HG02759 (cell line): ENCODE data around the gene CHD2.

Experiments used
- ATAC-seq: cut with Tn5 transposase; IDR thresholded peaks from one replicate; pipeline ENCODE4 v1.9.1; 2021; ENCODE audit warnings: mild to moderate bottlenecking, moderate library complexity; ENCODE audit not compliant: unreplicated experiment

The CHD2 gene

DNA sequence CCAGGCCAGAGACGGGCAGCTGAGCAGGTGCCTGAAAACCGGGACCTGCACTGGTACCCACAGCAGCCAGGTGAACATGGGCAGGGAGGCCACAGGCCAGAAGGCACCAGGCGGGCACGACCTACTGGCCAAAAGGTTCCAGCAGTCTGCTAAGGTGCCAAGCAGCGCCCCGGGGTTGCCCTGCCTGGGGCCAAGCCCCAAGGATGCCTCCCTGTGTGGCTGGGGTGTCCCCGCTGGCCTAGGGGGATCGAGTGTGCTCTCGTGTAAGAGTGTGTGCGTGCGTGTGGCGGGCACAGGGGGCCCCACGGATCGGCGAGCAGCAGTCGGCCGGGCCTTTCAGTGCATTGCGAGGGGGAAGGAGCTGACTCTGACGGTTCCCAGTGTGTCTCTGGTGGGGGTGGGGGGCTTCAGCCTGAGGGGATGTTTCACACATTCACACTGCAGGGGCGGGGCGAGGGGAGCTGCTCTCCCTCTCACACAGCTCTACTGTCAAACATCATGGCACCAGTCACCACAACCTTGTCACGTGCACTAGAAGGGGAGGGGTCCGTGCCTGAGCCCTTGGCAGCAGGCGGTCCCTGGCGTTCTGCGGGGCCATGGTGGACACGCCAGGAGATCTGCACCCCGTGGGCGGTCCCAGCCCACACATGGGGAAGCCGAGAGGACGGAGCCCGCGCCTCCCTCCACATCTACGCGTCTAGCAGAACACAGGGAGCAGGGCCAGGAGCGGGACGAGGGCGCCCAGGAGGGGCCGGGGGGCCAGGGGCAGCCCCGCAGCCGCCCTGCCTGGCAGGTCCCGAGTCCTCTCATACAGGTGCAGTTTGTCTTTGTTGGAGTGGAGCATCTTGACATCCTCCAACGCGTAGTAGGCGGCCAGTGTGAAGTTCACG is 144.4 kb downstream of the CHD2 start:
- ATAC-seq = no peak

DNA sequence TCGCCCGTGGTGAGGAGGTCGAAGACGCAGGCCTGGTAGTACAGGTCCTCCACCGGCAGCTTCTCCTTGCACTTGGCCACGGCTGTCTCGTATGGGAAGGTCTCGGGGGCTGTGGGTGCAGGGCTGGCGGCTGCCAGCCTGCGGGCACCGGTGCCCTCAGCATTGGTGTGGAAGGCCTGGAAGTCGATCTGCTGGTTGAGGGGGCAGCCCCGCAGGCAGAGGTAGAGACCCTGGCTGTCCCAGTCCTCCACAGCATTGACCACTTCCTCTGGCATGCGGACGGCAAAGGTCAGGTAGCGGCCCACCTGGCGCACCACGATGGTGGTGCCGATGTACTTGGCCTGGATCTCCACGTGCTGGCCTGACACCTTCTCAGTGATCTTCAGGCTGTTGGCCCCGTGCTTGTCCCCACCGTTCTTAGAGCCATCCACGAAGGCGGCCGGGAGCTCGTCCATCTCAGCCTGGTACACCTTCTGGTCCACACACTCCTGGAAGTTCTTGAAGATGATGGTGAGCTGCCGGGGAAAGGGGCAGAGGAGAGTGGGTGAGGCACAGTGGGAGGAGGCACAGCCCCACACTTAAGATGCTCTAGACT is 145.2 kb downstream of the CHD2 start:
- ATAC-seq = no peak

DNA sequence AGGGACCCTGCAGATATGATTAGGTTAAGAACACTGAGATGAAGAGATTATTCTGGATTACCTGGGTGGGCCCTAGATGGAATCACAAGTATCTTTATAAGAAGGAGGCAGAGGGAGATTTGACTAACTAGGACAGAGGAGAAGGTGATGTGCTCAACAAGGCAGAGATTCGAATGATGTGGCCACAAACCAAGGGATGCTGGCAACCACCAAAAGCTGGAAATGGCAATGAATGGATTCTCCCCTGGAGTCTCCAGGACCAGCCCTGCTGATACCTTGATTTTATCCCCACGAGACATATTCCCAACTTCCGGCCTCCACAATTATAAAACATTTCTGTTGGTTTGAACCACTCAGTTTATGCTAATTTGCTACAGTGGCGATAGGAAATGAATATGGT is 146.0 kb downstream of the CHD2 start:
- ATAC-seq = no peak

GRCh38 chr15:93046721-93047120 is 146.6 kb downstream of the CHD2 start:
- no peak for ATAC-seq

DNA sequence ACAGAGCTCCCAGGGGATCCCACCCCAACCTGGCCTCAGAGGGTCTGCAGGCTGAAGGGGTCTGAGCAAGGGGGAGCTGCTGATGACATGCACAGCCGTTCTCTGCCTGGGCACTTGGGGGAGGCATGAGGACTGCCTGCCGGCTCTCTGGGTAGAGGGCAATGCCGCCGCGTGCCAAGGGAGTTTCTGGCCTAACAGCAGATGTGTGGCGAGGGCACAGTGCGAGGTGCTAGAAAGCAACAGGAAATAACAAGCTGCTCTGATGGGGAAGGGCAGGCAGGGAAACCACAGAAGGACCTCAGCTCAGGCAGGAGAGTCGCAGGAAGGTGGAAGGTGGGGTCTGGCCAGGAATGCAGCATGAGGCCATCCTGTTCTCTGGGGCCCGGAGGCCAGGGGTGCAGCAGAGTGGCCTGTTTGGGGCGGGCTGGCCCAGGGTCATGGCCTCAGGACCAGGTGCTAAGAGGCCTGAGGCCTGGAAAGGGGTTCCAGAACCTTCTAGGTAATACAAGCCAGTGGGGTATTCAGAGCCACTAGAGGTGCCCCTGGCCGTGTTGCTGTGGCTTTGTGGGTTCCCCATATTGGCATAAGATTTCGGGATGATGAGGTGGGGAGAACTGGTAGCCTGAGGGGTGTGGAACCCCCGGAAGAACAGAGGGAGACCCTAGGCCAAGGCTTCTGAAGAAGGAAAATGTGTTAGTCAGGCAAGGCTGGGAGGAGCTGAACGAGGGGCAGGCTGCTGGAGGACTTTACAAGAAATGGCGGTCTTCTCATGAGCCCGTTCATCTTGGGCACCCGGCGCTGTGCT is 147.7 kb downstream of the CHD2 start:
- no peak for ATAC-seq

DNA sequence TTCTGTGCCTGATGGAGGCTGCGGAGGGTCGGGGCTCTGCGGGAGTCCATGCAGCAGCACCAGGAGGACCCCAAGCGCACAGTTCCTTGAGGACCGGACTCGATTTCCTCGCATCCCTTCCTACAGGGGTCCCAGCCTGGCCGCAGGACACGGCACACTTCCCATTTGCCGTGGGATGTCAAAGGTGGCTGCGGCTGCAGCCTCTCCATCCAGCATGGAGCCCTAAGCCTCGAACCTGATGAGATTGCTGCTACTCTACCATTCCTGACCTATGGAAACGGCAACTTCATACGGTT is 148.2 kb downstream of the CHD2 start:
- no peak for ATAC-seq

- no peak for ATAC-seq
Measured at GRCh38 chr15:93048759-93049161, 148.6 kb downstream of the CHD2 start.

DNA sequence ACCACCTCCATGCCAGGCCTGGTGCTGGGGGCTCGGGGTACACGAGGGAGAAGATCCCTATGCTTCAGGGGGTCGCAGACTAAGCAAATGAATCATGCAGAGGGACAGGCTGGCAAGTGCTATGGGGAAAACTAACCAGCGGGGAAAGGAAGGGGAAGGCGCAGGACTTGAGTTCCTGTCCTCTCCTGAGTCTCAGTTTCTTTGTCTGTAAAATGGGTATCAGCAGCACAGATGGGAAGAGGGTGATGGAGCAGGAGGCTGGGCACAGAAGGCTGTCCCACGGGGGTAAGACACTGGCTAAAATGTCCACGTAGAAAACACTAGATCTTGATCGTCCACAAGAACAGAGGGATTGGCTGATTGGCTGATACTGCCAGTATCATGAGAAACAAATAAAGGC is 149.1 kb downstream of the CHD2 start:
- no peak for ATAC-seq

DNA sequence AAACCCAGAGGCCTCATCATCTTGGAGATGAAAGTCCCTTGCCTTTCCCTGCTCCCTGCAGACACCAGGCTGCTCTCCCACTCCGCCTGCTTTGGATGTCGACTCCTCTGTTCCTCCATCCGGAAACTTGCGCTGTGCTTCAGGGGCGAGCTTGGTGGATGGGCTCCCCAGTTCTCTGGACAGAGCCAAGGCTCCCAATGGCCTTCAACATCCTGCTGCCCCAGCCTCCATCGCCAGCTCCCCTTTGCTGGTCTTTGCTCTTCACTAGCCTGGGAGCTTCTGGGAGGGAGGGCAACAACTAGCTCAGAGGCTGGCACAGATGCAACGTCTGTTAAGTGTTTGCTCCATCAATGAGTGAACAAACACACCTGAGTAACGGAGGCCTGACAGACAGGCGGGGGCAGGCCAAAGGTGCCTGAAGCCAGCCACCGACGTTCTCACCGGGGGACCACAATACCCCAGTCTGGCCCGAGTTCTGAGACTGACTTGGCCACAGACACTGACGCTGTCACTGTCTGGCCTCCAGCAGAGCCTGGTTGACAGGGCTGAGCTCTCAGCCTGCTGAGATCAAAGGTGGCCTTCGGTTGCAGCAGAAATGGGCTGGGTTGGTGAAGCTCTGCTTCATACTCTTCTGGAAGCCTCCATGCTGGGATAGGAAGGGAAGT is 149.9 kb downstream of the CHD2 start:
- ATAC-seq = no peak

DNA sequence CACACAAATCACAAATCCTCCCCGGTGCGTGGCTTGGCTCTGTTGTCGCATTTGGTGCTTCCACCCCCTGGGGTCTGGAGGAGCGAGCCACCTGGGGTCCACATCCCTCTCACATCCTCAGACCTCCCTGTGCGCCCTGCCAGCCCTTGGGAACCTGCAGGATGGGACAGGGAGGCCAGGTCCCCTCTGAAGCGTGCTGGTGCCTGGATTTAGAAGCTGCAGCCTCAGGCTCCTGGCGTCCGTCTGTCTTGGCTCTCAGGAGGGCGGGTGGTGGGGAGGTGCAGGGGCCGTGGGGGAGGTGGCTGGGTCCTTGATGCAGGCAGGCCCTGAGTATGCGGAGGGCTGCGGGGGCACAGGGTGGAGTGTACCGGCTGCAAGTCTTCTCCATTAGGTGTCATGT is 150.5 kb downstream of the CHD2 start:
- ATAC-seq = no peak

DNA sequence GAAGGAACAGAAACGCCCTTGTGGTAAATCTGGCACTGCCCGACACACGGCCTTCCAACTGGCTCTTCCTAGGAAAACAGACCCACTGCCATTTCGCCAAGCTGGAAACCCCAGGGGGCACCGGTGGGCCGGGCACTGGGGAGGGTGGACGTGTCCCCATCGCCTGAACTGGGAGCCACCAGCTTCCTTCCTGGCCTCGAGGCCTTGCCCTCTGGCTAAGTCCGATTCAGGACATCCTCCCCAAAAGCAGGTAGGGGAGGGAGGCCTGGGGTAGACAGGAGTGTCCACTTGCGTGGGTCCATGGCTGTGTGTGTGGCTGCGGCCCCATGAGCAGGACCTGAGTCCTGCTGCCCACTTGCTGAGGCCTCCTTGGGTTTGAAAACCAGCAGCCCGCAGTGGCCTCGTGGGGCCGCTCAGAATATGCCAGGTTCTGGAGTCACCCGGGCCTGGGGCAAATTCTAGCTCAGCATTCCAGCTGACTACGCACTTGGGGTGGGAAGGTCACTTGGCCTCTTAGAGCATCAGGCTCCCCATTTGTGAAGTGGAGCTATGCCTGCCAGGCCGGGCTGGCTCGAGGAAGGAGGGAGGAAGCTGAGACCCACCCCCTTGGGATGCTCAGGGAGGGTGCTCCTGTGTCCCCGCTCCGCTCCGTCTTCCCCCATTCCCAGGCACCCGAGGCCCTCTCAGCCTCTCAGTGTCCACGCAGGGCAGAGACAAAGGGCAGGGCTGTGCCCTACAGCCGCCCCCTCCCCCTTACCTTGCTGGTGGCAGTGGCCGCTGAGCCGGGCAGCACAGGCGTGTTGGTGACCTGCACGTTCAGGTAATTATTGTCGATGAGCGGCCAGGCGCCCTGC is 151.3 kb downstream of the CHD2 start:
- no peak for ATAC-seq

DNA sequence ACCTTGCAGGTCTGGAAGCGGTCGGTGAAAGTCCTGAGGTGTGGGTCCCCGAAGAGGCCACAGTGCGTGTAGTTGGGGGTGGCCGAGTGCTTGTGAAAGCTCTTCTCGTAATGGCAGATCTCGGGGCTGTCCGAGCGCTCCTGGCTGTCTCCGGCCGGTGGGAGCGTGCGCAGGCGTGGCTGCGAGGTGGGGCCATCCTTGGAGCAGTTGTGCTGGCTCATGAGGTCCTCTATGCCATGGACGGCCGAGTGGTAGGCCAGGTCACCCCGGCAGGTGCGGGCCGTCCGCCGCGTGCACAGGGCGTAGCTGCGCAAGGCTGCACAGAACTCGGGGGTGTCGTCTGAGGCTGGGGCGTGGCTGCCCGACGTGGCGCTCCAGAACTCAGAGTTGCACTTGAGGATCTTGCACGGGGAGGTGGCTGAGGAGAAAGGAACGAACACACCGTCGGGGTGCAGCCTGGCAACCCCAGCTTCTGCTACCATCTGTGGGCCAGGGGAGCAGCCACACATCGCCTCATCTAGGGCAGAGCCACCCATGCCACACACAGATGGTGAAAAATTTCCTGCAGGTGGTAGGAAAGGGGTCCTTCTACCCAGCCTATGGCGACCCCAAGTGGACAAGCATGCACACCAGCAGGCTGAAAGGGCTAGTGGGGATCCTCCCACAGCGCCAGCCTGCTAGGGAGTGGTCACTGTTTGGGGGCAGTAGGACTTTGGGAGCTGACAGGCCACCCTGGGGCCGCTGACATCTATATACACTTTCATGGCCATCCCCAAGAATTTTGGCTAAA is 152.2 kb downstream of the CHD2 start:
- ATAC-seq = no peak

DNA sequence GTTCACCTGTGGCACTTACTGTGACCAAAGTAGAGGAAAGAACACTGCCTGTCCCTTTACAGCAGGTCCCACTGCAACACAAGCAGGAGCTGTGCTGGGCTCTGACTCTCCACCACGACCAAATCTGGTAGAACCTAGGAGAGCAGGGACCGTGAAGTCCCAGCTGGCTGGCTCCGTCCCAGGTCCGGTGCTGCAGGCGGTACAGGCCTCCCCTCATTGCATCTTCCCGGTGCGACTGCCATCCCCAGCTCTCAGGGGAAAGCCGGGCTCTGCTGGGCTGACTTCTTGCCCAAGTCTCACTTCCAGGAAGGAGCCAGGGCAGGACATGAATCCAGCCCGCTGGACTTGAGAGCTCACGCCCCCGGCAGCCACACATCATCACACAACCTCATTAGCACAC is 155.1 kb downstream of the CHD2 start:
- no peak for ATAC-seq

- ATAC-seq = no peak
Measured at GRCh38 chr15:93056836-93057235, 156.7 kb downstream of the CHD2 start.

DNA sequence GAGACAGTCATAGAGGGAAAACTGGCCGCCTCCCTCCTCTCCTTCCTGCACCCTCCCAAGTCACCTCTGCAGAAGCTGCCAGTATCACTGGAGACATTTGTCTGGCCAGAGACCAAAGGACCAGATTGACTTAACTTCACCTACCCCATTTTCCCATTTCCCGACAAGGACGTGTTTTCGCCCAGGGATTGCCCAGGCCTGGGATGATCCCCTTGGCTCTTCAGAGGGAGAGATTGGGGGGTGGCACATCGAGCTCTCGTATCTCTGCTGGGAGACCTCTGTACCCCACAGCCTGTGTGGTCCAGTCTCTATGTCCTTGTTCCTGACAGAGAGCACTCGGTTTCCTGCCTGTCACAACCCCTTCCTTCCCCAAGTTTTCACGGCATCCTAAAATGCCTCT is 157.5 kb downstream of the CHD2 start:
- no peak for ATAC-seq

GRCh38 chr15:93058128-93058527 is 158.0 kb downstream of the CHD2 start:
- no peak for ATAC-seq

DNA sequence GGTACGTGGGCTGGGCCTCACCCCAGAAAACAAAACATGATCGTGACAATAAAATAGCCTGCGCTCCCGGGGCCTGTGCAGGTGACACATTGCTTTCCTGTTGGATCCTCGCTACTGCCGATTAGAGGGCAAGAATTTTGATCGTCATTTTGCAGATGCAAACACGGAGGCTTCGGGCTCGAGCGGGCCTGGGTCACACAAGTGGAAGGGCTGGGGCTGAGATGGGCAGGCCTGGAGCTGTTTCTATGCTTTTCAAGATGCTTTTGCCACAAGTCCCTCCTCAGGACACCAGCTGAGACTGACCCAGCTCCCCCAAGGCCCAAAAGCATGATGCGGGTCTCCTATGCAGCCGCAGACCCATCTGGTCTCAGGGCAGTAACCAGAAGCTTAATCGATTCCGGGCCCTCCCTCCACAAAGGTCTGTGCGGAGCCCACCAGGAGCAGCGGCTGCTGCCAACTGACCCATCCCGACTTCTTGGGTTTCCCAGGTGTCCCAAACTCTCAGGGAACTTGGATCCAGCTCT is 158.8 kb downstream of the CHD2 start:
- ATAC-seq = no peak

- no peak for ATAC-seq
Measured at GRCh38 chr15:93059442-93059841, 159.3 kb downstream of the CHD2 start.
